GM08714 (cell line): Measurements from ENCODE around the gene COL18A1.

Experiments
- H3K4me3 ChIP-seq: fragments of 200-500 bp; sonication (Bioruptor generic); 2 replicates; pipeline ENCODE4 v1.5.1; 2014; ENCODE audit warnings: mild to moderate bottlenecking, low read length, inconsistent platforms
- ZNF274 ChIP-seq: IDR thresholded peaks from 2 replicates; pipeline ENCODE4 v1.6.1; 2012; ENCODE audit warnings: mild to moderate bottlenecking, low read depth, low read length

The COL18A1 gene

DNA sequence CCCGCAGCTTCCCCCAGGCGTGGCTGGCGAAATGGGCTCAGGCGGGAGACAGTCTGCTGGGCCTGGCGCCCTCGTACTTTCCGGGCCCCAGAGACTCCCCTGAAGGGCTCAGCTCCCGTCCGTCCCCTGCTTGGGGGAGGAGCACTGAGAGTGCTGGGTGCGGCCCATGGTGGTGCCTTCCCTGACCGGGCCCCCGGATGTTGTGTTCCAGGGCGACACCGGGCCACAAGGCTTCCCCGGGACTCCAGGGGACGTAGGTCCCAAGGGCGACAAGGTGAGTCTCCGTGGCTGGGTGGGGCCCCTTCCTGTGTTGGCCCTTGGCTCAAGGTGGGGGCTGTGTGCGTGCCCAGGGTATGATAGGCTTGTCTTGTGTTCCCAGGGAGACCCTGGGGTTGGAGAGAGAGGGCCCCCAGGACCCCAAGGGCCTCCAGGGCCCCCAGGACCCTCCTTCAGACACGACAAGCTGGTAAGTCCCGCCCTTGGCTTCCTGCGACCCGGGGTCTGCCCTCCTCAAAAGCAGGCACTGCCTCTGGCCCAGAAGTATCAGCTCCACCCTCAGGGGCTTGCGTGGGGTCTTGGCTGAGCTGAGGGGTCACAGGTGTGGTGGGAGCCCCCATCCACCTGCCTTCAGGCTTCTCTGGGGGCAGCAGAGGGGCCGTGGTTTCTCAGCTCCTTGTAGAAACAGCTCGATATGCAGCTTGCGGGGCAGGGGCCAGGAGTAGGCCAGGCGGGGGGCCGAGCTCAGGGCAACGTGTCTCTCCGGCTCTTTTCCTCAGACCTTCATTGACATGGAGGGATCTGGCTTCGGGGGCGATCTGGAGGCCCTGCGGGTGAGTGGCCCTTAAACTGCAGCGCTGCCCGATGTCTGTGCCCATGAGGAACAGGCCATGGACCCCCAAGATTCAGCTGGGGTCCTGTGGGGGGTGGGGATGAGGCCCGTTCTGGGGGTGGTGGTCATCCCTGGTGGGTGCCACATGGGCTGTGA is 75.0 kb downstream of the COL18A1 start:
- no peak overlapping the region for H3K4me3 ChIP-seq
- no peak for TF ChIP-seq ZNF274

DNA sequence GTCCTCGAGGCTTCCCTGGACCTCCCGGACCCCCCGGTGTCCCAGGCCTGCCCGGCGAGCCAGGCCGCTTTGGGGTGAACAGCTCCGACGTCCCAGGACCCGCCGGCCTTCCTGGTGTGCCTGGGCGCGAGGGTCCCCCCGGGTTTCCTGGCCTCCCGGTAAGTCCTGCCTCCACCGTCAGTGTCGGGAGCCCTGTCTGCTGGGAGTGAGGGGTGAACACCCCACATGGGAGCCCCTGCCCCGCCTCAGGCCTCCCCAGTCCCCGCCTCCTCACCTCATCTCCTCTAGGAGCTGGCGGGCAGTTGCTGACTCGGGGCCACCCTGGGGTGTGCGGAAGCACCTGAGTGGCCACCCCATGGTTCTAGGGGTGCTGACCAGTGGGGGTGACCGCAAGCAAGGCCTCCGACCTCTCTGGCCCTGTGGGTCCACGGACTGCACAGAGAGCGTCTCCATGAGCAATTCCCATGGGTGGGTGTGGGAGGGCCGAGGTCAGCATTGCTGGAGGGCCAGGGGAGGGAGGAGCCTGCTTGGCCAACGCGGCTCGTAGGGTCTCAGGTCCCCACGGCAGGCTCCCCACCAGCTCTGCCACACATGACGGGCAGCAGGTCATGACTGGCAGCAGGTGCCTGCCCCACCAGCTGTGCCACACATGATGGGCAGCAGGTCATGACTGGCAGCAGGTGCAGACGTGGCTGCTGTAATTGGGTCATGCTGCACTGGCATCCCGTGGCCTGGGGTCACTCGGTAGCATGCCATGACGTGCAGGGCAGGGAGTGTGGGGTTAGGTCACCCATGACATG is 75.9 kb downstream of the COL18A1 start:
- no peak for TF ChIP-seq ZNF274
- no peak overlapping the region for H3K4me3 ChIP-seq

DNA sequence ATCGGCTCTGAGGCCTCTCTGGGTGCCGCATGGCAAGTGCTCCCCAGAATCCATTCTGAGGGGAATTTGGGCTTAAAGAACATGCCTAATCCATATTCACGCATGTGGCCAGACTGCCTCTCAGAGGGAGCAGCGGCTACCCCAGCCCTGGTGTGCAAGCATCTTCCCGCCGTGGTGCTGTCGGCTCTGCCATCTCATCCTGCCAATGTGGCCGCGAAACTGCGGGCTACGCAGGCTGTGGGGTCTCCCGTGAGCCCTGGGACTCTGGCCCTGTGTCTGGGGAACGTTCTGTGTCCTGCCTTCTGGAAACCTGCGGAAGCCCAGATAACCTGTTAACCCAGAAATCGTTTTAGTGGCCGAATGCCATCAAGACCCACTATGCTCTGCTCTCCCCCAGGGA is 76.6 kb downstream of the COL18A1 start:
- no peak for TF ChIP-seq ZNF274
- no peak overlapping the region for H3K4me3 ChIP-seq

DNA sequence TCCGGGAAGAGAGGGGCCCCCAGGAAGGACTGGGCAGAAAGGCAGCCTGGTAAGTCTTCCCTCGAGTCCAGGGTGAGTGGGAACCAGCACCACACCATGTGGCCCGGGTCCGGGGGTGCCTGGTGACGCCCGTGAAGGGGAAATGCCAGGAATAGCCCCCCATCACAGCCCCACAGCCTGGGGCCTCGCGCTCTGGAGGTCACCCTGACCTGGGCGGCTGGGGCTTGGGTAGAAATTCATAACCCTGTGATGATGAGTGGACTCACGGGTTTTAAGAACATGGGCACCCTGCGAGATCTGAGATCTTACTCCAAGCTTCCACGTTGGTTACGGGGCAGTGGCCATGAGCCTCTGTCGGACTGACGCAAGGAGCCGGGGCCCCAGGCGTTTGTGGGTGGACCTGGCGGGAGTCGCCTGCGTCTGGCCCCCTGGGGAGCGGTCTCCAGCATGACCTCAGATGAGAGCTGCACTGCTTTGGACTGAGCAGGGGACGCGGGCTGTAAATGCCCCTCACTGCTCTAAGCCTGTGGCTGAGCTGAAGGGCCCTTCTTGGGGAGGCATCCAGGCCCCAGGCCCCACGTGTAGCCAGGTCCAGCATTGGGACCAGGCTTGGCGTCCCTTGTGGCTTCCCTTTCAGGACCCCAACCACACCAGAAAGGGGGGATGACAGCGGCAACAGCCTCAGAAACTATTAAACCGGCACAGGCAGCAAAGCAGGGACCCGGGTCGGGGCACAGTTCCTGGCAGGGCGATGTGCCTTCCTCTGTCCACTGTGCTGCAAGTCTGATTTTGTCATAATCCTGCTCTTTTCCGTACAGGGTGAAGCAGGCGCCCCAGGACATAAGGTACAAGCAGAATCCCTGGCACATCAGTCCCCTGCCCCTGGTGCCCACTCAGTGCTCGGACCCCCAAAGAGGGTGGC is 77.3 kb downstream of the COL18A1 start:
- no peak overlapping the region for H3K4me3 ChIP-seq
- no peak for TF ChIP-seq ZNF274

DNA sequence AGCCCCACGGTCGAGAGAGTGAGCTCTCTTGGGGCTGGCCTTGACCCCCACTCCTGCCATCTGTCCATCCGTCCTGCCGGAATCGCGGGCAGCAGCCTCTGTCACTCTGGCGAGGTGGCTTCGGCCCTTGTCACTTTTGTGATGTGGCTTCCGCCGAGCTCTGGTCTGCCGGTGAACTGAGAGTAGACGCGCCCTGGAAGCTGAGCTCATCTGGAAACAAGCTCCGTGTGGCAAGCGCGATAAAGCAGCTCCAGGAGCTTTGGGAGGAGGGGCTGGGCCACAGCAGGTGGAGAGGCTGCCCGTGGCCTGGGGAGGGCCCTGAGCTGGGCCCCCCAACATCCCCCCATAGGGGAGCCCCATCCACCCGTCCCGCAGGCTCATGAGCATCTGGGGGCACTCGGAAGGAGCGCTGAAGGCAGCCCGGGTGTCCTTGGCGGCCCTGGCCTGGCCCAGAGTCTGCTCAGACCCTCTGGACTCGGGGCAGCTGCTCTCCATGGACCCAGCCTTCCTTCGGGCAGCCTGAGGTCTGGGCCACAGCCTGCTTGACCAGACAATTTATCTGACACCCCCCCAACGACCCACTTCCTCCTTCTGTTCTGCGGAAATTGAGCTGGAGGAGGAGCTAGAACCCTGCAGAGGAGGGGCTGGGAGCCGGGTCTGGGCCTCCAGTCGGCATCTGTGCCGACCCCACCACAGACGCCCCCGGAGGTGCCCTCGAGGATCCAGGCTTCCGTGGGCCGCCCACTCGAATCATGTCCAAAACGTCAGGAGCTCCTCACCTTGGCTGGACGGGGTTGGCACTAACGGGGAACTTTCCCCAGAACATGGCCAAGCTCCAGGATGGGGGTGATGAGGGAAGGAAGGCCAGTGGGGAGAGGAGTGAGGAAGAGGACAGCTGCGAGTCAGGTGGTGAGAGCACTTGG is 78.2 kb downstream of the COL18A1 start:
- TF ChIP-seq ZNF274, result no peak

DNA sequence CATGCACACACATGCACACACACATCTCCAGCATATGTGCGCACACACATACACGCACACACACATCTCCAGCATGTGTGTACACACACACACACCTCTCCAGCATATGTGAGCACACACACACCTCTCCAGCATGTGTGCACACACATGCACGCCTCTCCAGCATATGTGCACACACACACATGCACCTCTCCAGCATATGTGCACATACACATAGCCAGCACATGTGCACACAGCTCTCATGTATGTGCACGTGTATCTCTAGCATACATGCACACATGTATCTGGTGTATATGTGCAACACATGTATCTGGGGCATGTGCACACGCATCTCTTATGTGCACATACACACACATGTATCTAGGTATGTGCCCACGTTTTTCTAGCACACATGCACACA is 79.4 kb downstream of the COL18A1 start:
- TF ChIP-seq ZNF274, result no peak
- no peak overlapping the region for H3K4me3 ChIP-seq

More for the DNA sequence above, 78.2 kb downstream of the COL18A1 start:
- no peak overlapping the region for H3K4me3 ChIP-seq

DNA sequence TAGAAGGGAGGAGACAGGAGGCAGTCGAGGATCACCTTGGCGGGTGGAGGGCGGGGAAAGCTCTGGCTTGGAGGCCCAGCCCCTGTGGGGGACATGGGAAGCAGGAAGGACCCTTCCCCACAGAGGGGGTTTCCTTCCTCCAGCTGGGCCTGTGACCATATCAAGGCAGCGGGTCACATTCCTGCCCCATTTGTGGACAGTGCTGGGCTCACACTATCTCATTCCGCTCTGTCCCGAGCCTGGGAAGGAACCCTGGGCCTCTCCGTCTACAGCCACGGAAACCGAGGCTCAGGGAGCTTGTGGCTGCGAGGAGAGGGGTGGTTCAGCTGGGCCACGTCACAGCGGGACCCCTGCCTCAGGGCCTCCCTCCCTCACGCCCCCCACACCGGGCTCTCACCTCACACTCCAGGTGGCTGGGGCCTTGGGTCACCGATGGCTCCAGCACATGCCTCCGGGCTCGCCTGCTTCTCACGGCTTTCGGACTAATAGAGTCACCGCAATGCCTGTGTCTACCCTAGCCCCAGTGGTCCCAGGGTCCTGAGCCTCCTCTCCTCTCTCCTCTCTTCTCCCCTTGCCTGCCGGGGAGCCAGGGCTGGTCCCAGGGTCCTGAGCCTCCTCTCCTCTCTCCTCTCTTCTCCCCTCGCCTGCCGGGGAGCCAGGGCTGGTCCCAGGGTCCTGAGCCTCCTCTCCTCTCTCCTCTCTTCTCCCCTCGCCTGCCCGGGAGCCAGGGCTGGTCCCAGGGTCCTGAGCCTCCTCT is 80.9 kb downstream of the COL18A1 start:
- TF ChIP-seq ZNF274, result no peak
- H3K4me3 ChIP-seq, result no peak overlapping the region

DNA sequence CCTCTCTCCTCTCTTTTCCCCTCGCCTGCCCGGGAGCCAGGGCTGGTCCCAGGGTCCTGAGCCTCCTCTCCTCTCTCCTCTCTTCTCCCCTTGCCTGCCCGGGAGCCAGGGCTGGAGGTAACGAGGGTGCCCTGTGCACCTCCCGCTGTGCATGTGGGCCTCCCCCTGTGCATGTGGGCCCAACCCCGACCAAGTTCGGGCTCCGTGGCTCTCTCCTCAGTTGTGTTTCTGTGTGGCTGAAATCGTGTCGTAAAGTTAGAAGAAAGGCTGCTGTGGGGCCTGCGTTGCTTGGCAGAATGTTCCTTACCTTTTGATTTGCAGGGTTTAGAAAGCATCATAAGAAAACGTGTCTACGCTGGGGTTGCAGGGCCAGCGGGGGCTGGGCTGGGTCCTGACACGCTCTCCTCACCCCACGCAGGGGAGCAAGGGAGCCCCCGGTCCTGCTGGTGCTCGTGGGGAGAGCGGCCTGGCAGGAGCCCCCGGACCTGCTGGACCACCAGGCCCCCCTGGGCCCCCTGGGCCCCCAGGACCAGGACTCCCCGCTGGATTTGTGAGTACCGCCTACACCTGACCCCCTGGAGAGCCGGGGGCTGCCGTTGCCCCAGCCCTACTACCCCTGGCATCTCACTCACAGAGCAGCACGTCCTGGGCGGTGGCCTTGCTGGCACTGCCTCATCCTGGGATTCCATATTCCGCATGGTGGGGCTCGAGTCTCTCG is 81.6 kb downstream of the COL18A1 start:
- TF ChIP-seq ZNF274, result no peak
- H3K4me3 ChIP-seq, result no peak overlapping the region

DNA sequence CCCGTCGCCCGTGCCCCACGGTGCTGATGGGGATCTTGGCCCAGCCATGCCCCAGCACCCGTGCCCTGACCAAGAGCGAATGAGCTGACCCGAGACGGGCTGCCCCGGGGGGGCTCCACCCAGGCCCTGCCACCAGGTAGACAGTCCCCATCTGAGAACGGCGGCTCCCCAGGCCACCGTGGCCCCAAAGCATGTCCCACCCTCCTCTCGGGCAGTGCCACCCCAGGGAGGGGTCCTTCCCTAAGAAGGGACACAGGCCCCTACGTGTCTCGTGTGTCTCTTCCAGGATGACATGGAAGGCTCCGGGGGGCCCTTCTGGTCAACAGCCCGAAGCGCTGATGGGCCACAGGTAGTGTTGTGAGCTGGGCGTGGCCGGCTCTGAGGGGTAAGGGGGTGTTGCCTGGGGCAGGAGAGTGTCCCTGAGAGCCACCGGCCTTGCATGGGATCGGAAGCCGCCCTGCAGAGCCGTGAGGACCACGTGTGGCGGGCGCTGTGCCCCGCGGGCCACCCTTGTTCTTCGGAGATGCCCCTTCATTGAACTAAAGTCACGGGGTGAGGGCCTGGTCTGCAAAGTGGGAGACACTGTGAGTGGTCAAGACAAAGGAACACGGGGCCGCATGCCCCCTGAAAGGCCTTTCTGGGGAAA is 82.3 kb downstream of the COL18A1 start:
- no peak for TF ChIP-seq ZNF274
- H3K4me3 ChIP-seq, result no peak overlapping the region

DNA sequence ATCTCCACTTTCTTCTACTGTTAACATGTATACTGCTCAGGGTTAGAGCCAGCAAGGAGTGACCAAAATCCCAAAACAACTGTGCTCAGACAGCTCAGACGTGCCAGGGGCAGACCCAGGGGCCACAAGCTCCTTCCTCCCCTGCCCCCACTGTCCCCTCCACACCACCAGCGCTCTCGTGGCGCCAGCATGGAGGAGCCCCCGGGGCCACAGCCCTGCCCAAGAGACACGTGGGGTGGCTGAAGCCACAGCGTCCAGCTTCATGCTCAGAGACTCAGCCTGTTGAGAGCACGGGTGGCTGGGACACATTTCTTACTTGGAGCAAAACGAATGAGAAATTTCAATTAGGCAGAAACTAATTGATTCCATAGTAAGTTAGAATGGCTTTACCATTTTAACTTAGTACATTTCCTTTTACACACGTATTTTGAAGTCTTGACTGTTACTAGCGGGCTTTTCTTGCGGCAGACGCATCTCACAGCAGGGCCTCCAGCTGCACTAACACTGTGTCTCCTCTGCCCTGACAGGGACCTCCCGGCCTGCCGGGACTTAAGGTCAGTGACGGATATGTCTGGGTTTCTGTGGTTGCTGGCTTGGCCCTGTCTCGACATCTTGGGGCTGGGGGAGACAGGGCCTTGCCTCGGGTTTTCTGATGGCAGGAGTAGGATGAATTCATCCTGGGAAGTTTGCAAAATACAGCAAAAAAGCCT is 83.1 kb downstream of the COL18A1 start:
- H3K4me3 ChIP-seq, result no peak overlapping the region
- no peak for TF ChIP-seq ZNF274

DNA sequence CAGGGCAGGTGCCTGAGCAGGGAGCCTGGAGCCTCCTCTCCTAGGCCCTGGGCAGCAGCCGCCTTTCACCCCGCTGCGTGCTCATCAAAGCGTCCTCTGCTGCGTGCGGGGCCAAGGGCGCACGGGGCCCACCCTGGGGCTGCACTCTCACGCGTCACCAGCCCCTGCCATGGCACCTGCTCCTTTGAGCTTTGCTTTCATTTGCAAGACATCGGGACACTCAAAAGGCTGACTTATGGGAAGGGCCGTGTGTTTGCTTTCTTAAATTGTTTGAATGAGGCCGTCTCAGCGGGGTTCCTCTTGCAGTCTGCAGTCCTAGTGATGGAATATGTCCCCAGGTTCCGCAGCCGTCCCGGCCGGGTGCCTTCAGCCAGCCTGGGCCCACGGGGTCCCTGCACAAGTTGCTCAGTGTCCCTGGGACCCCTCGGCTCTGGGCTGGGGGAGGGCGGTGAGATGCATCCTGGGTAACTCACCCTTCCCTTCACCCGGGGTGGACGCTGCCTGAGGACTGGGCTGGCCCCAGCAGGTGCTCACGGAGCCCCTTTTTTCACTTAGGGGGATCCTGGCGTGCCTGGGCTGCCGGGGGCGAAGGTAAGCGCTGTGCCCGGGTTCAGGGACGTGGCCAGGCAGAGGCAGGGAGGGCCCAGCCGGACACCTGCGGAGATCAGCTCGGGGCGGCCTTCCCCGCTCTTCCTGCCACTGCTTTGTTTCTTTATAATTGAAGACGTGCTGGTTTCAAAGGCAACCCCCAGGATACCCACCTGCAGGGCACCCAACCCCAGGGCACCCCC is 84.2 kb downstream of the COL18A1 start:
- H3K4me3 ChIP-seq, result no peak overlapping the region
- no peak for TF ChIP-seq ZNF274
